ENCODE data around the gene LRP8. TPM values are rescaled to one million over a fixed set of nuclear protein-coding genes. Genes with fewer than 3 reads are reported as not detected.

LRP8 gene
- total RNA-seq, 1 experiment from 2014 or later, result 69.5 TPM

DNA sequence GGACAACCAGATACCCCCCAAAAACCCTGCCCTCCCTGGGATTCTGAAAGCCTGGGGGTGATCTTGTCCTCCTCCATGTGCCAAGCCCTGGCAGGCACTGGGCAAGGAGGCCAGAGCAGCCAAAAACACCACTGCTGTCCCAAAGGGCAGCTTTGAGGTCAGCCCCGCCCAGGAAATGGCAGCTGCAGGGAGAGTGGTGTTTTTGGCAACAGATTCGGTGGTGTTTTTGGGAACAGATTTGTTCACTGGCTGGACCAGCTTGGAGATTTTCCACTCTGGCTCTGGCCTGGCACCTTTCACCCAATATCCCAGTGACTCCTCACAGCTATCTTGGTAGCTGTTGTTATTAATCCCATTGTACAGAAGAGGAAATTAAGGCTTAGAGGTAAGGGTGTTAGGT lies 34.7 kb downstream of the LRP8 start (continued):
- TF ChIP-seq, protein P1, sequence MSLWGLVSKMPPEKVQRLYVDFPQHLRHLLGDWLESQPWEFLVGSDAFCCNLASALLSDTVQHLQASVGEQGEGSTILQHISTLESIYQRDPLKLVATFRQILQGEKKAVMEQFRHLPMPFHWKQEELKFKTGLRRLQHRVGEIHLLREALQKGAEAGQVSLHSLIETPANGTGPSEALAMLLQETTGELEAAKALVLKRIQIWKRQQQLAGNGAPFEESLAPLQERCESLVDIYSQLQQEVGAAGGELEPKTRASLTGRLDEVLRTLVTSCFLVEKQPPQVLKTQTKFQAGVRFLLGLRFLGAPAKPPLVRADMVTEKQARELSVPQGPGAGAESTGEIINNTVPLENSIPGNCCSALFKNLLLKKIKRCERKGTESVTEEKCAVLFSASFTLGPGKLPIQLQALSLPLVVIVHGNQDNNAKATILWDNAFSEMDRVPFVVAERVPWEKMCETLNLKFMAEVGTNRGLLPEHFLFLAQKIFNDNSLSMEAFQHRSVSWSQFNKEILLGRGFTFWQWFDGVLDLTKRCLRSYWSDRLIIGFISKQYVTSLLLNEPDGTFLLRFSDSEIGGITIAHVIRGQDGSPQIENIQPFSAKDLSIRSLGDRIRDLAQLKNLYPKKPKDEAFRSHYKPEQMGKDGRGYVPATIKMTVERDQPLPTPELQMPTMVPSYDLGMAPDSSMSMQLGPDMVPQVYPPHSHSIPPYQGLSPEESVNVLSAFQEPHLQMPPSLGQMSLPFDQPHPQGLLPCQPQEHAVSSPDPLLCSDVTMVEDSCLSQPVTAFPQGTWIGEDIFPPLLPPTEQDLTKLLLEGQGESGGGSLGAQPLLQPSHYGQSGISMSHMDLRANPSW (CRISPR knock-in tag; conservative IDR thresholded peaks at IDR 0.05; ENCODE audit: low read depth), result no peak
- no peak for TF ChIP-seq RELA (CRISPR knock-in tag; IDR thresholded peaks at IDR 0.05; ENCODE audit: borderline replicate concordance)

DNA sequence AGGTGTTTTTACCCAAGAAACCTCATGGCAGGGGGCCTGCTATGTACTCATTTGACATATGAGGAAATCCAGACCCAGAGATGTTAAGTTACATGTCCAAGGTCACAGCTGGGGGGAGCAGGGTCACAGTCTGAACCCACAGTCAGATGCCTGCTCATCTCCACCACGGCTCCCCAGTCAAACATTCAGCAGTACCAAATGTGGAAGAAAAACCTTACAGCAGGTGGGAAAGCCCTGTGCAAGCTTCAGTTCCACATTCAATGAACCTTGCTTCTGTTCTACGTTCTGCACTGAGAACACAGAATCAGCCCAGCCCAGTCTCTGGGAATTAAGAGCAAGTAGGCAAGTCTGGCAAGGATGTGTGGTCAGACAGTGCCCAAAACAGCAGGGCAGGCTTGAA lies 35.2 kb downstream of the LRP8 start:
- Mint-ChIP-seq H3K27ac (no peak overlapping the region), H3K9me3 (no peaks in the 10 kb centered on the region), H3K36me3 (peaks cover 18% of the 10 kb centered on the region; the same call in 1 of the 2 replicates), H3K4me3 (no peak overlapping the region), H3K4me1 (peaks cover 23% of the 10 kb centered on the region), H3K27me3 (ENCODE audit: low read depth) (no peaks in the 10 kb centered on the region)
- POLR2A ChIA-PET, result interaction anchor here (0.7 kb wide), 1 partner anchor 707 kb away, joined by 3 read pairs; no protein-coding TSS in a partner anchor
- DNase-seq (ENCODE audit: low spot score), result no peak
- ATAC-seq, result no peak
- CTCF ChIA-PET, result interaction anchor here (0.6 to 1.5 kb wide), 3 partner anchors 14 to 1289 kb away, joined by 3 read pairs; no protein-coding TSS in a partner anchor
- TF ChIP-seq PRRX2 (CRISPR knock-in tag; IDR thresholded peaks at IDR 0.05) (no peak), CREB1 (CRISPR knock-in tag; IDR thresholded peaks at IDR 0.05) (no peak), ATF1 (CRISPR knock-in tag; IDR thresholded peaks at IDR 0.05) (no peak), NFYB (CRISPR knock-in tag; conservative IDR thresholded peaks at IDR 0.05; ENCODE audit: low read depth) (no peak), KAT7 (CRISPR knock-in tag; IDR thresholded peaks at IDR 0.05; ENCODE audit: borderline replicate concordance) (no peak), TCF7 (CRISPR knock-in tag; IDR thresholded peaks at IDR 0.05; ENCODE audit: low read depth) (no peak), SMAD3 (CRISPR knock-in tag; IDR thresholded peaks at IDR 0.05; ENCODE audit: borderline replicate concordance) (no peak), ZNF532 (CRISPR knock-in tag; IDR thresholded peaks at IDR 0.05; ENCODE audit: borderline replicate concordance) (no peak), ELF4 (CRISPR knock-in tag; IDR thresholded peaks at IDR 0.05; ENCODE audit: low read depth) (no peak), CBFB (CRISPR knock-in tag; IDR thresholded peaks at IDR 0.05; ENCODE audit: low read depth) (no peak), ZNF671 (CRISPR knock-in tag; IDR thresholded peaks at IDR 0.05) (no peak), SP1 (CRISPR knock-in tag; conservative IDR thresholded peaks at IDR 0.05) (no peak), ZNF317 (CRISPR knock-in tag; IDR thresholded peaks at IDR 0.05; ENCODE audit: borderline replicate concordance, low read depth) (no peak), RORB (CRISPR knock-in tag; IDR thresholded peaks at IDR 0.05) (no peak), SOX15 (CRISPR knock-in tag; IDR thresholded peaks at IDR 0.05) (no peak)
- TF ChIP-seq, protein P2, sequence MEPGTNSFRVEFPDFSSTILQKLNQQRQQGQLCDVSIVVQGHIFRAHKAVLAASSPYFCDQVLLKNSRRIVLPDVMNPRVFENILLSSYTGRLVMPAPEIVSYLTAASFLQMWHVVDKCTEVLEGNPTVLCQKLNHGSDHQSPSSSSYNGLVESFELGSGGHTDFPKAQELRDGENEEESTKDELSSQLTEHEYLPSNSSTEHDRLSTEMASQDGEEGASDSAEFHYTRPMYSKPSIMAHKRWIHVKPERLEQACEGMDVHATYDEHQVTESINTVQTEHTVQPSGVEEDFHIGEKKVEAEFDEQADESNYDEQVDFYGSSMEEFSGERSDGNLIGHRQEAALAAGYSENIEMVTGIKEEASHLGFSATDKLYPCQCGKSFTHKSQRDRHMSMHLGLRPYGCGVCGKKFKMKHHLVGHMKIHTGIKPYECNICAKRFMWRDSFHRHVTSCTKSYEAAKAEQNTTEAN (CRISPR knock-in tag; IDR thresholded peaks at IDR 0.05), result no peak
- TF ChIP-seq, protein P3, sequence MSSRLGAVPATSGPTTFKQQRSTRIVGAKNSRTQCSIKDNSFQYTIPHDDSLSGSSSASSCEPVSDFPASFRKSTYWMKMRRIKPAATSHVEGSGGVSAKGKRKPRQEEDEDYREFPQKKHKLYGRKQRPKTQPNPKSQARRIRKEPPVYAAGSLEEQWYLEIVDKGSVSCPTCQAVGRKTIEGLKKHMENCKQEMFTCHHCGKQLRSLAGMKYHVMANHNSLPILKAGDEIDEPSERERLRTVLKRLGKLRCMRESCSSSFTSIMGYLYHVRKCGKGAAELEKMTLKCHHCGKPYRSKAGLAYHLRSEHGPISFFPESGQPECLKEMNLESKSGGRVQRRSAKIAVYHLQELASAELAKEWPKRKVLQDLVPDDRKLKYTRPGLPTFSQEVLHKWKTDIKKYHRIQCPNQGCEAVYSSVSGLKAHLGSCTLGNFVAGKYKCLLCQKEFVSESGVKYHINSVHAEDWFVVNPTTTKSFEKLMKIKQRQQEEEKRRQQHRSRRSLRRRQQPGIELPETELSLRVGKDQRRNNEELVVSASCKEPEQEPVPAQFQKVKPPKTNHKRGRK (CRISPR knock-in tag; IDR thresholded peaks at IDR 0.05; ENCODE audit: borderline replicate concordance), result no peak
- TF ChIP-seq, protein P4, sequence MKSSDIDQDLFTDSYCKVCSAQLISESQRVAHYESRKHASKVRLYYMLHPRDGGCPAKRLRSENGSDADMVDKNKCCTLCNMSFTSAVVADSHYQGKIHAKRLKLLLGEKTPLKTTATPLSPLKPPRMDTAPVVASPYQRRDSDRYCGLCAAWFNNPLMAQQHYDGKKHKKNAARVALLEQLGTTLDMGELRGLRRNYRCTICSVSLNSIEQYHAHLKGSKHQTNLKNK (CRISPR knock-in tag; IDR thresholded peaks at IDR 0.05), result no peak
- TF ChIP-seq, protein P5, sequence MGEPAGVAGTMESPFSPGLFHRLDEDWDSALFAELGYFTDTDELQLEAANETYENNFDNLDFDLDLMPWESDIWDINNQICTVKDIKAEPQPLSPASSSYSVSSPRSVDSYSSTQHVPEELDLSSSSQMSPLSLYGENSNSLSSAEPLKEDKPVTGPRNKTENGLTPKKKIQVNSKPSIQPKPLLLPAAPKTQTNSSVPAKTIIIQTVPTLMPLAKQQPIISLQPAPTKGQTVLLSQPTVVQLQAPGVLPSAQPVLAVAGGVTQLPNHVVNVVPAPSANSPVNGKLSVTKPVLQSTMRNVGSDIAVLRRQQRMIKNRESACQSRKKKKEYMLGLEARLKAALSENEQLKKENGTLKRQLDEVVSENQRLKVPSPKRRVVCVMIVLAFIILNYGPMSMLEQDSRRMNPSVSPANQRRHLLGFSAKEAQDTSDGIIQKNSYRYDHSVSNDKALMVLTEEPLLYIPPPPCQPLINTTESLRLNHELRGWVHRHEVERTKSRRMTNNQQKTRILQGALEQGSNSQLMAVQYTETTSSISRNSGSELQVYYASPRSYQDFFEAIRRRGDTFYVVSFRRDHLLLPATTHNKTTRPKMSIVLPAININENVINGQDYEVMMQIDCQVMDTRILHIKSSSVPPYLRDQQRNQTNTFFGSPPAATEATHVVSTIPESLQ (CRISPR knock-in tag; IDR thresholded peaks at IDR 0.05), result no peak
